ENCODE data around the gene GPC3. TPM values are rescaled to one million over a fixed set of nuclear protein-coding genes. Genes with fewer than 3 reads are reported as not detected.
"Not testable (repeated sequence)": the region's sequence is repeated elsewhere in the genome, so short reads cannot be mapped to it uniquely, and the experiment has no call there.

The GPC3 gene
- total and polyA plus RNA-seq, 2 experiments from 2014 or later = 36.8 to 60.1 TPM

DNA sequence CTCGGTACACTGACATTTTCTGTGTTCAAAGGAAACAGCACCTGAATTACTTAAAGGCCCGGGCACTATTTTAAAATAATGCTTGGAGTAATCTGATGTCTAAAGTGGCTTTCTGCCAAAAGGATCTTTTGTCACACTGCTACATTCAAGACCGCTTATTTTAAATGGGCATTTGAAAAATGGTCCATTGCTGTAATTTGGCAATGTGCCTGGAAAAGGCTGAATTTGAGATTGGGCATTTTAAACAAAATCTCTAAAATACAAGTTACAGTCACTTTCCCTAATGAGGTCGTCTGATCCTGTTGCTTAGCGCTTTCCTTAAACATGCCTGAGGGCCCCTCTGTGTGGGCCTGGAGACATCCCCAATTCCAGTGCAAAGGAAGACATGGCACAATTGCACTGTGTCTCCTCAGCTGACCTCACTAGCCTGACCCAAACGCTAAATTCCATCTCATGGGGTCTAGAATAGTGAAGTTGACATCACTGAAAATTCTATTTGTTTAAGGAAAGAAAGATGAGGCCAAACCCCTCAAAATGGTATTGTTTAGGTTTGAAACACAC, 214.2 kb downstream of the GPC3 start:
- ATAC-seq (no peak), DNase-seq (ENCODE audit: low spot score) (no peak)
- Mint-ChIP-seq H3K9me3 (no peaks in the 10 kb centered on the region), H3K27ac (no peak overlapping the region), H3K4me3 (no peak overlapping the region), H3K36me3 (ENCODE audit: low read depth) (no peaks in the 10 kb centered on the region), H3K27me3 (ENCODE audit: insufficient read depth, low read depth, poor library complexity) (no peaks in the 10 kb centered on the region), H3K4me1 (peaks cover 7% of the 10 kb centered on the region)
- Histone ChIP-seq H3K27ac (ENCODE audit: low read depth) (no peak overlapping the region), H3K4me3 (no peak overlapping the region), H3K4me2 (no peak overlapping the region), H3K9me2 (ENCODE audit: insufficient read depth) (no peaks in the 10 kb centered on the region), H2AFZ (no peak overlapping the region), H3K36me3 (ENCODE audit: insufficient read depth) (no peaks in the 10 kb centered on the region), H3K4me1 (ENCODE audit: insufficient read depth) (no peaks in the 10 kb centered on the region), H3K27me3 (ENCODE audit: insufficient read depth) (no peaks in the 10 kb centered on the region), H4K20me1 (replicated peaks; ENCODE audit: insufficient read depth) (no peaks in the 10 kb centered on the region), H3F3A (replicated peaks; ENCODE audit: low read depth) (no peaks in the 10 kb centered on the region), H3K79me2 (replicated peaks; ENCODE audit: insufficient read depth) (no peaks in the 10 kb centered on the region)
- TF ChIP-seq ZNF331 (CRISPR knock-in tag; IDR thresholded peaks at IDR 0.05; ENCODE audit: low read depth) = no peak
- no peak for TF ChIP-seq JUNB (IDR thresholded peaks at IDR 0.05; ENCODE audit: unreplicated experiment)
- TF ChIP-seq, protein P1, sequence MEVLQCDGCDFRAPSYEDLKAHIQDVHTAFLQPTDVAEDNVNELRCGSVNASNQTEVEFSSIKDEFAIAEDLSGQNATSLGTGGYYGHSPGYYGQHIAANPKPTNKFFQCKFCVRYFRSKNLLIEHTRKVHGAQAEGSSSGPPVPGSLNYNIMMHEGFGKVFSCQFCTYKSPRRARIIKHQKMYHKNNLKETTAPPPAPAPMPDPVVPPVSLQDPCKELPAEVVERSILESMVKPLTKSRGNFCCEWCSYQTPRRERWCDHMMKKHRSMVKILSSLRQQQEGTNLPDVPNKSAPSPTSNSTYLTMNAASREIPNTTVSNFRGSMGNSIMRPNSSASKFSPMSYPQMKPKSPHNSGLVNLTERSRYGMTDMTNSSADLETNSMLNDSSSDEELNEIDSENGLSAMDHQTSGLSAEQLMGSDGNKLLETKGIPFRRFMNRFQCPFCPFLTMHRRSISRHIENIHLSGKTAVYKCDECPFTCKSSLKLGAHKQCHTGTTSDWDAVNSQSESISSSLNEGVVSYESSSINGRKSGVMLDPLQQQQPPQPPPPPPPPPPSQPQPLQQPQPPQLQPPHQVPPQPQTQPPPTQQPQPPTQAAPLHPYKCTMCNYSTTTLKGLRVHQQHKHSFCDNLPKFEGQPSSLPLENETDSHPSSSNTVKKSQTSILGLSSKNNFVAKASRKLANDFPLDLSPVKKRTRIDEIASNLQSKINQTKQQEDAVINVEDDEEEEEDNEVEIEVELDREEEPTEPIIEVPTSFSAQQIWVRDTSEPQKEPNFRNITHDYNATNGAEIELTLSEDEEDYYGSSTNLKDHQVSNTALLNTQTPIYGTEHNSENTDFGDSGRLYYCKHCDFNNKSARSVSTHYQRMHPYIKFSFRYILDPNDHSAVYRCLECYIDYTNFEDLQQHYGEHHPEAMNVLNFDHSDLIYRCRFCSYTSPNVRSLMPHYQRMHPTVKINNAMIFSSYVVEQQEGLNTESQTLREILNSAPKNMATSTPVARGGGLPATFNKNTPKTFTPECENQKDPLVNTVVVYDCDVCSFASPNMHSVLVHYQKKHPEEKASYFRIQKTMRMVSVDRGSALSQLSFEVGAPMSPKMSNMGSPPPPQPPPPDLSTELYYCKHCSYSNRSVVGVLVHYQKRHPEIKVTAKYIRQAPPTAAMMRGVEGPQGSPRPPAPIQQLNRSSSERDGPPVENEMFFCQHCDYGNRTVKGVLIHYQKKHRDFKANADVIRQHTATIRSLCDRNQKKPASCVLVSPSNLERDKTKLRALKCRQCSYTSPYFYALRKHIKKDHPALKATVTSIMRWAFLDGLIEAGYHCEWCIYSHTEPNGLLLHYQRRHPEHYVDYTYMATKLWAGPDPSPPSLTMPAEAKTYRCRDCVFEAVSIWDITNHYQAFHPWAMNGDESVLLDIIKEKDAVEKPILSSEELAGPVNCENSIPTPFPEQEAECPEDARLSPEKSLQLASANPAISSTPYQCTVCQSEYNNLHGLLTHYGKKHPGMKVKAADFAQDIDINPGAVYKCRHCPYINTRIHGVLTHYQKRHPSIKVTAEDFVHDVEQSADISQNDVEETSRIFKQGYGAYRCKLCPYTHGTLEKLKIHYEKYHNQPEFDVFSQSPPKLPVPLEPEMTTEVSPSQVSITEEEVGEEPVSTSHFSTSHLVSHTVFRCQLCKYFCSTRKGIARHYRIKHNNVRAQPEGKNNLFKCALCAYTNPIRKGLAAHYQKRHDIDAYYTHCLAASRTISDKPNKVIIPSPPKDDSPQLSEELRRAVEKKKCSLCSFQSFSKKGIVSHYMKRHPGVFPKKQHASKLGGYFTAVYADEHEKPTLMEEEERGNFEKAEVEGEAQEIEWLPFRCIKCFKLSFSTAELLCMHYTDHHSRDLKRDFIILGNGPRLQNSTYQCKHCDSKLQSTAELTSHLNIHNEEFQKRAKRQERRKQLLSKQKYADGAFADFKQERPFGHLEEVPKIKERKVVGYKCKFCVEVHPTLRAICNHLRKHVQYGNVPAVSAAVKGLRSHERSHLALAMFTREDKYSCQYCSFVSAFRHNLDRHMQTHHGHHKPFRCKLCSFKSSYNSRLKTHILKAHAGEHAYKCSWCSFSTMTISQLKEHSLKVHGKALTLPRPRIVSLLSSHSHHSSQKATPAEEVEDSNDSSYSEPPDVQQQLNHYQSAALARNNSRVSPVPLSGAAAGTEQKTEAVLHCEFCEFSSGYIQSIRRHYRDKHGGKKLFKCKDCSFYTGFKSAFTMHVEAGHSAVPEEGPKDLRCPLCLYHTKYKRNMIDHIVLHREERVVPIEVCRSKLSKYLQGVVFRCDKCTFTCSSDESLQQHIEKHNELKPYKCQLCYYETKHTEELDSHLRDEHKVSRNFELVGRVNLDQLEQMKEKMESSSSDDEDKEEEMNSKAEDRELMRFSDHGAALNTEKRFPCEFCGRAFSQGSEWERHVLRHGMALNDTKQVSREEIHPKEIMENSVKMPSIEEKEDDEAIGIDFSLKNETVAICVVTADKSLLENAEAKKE (CRISPR knock-in tag; IDR thresholded peaks at IDR 0.05) = no peak
- TF ChIP-seq EZH2 (IDR thresholded peaks at IDR 0.05; ENCODE audit: low read depth, unreplicated experiment) = no peak
- TF ChIP-seq, protein P2, sequence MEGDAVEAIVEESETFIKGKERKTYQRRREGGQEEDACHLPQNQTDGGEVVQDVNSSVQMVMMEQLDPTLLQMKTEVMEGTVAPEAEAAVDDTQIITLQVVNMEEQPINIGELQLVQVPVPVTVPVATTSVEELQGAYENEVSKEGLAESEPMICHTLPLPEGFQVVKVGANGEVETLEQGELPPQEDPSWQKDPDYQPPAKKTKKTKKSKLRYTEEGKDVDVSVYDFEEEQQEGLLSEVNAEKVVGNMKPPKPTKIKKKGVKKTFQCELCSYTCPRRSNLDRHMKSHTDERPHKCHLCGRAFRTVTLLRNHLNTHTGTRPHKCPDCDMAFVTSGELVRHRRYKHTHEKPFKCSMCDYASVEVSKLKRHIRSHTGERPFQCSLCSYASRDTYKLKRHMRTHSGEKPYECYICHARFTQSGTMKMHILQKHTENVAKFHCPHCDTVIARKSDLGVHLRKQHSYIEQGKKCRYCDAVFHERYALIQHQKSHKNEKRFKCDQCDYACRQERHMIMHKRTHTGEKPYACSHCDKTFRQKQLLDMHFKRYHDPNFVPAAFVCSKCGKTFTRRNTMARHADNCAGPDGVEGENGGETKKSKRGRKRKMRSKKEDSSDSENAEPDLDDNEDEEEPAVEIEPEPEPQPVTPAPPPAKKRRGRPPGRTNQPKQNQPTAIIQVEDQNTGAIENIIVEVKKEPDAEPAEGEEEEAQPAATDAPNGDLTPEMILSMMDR (conservative IDR thresholded peaks at IDR 0.05; ENCODE audit: low read depth in 2 of 2) = no peak
- no peak for TF ChIP-seq POLR2AphosphoS5 (IDR thresholded peaks at IDR 0.05; ENCODE audit: low read depth)
- TF ChIP-seq ZNF114 (CRISPR knock-in tag; IDR thresholded peaks at IDR 0.05) = no peak
- TF ChIP-seq CREB1 (CRISPR knock-in tag; IDR thresholded peaks at IDR 0.05; ENCODE audit: low read depth) = no peak

DNA sequence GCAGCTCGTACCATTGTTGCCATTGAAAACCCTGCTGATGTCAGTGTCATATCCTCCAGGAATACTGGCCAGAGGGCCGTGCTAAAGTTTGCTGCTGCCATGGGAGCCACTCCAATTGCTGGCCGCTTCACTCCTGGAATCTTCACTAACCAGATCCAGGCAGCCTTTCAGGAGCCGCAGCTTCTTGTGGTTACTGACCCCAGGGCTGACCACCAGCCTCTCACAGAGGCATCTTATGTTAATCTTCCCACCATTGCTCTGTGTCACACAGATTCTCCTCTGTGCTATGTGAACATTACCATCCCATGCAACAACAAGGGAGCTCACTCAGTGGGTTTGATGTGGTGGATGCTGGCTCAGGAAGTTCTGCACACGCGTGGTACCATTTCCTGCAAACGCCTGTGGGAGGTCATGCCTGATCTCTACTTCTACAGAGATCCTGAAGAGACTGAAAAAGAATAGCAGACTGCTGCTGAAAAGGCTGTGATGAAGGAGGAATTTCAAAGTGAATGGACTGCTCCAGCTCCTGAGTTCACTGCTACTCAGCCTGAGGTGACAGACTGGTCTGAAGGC, 222.3 kb downstream of the GPC3 start:
- H3K79me2 ChIP-seq (replicated peaks; ENCODE audit: insufficient read depth); H3K27me3 Mint-ChIP-seq (ENCODE audit: insufficient read depth, low read depth, poor library complexity); H2AFZ ChIP-seq; H3F3A ChIP-seq (replicated peaks; ENCODE audit: low read depth); H3K4me1 Mint-ChIP-seq; H3K27ac ChIP-seq (ENCODE audit: low read depth); ATAC-seq; H3K9me3 Mint-ChIP-seq; H3K9me2 ChIP-seq (ENCODE audit: insufficient read depth); H3K27me3 ChIP-seq (ENCODE audit: insufficient read depth); H3K4me3 ChIP-seq; H3K36me3 Mint-ChIP-seq (ENCODE audit: low read depth); H3K36me3 ChIP-seq (ENCODE audit: insufficient read depth); H3K27ac Mint-ChIP-seq; H3K4me2 ChIP-seq; DNase-seq (ENCODE audit: low spot score); H3K4me3 Mint-ChIP-seq; H3K4me1 ChIP-seq (ENCODE audit: insufficient read depth); H4K20me1 ChIP-seq (replicated peaks; ENCODE audit: insufficient read depth): not testable (repeated sequence)

All from GM23338 (cell line).